SK-N-SH (cell line): ENCODE results near the gene ABHD6. TPM values are rescaled to one million over a fixed set of nuclear protein-coding genes. Genes with fewer than 3 reads are reported as not detected.

Source experiments
- CTCF ChIA-PET: fragments of 300-600, 350-600 bp; formaldehyde crosslinking; extraction: SDS; loops from one replicate; lab custom pipeline; 2021; lab: Yijun Ruan, JAX
- POLR2A ChIA-PET: fragments of 350-600 bp; sonication (Branson Sonifier 250); formaldehyde crosslinking; extraction: SDS; loops from one replicate; lab custom pipeline; 2020; ENCODE audit warnings: antibody characterized with exemption, inconsistent platforms; lab: Yijun Ruan, JAX
- DNase-seq: peaks from one replicate; pipeline ENCODE4 v3.0.0; 2012
- H2AFZ ChIP-seq: fragments of 200-600 bp; sonication (generic); 2 replicates; pipeline ENCODE4 v1.8.1; 2016; ENCODE audit warnings: antibody characterized with exemption, mild to moderate bottlenecking, low read depth
- H3F3A ChIP-seq: fragments of 200-600 bp; sonication (generic); replicated peaks from 2 replicates; pipeline ENCODE3; 2016; ENCODE audit warnings: antibody characterized with exemption, mild to moderate bottlenecking; ENCODE audit not compliant: insufficient read depth
- H3K27ac ChIP-seq, 2 experiments: fragments of 200-500 bp in 1 of 2; fragments of 200-600 bp in 1 of 2; sonication (Bioruptor generic) in 1 of 2; sonication (generic), shearing (Covaris generic) in 1 of 2; 2 replicates each; pipeline versions ENCODE4 v1.5.1 to v1.6.1; 2014 to 2016; ENCODE audit warnings: low read depth in 2 of 2, inconsistent platforms in 1 of 2, low read length in 1 of 2, mild to moderate bottlenecking in 1 of 2, mixed read lengths in 1 of 2
- H3K27me3 ChIP-seq: fragments of 200-600 bp; sonication (generic), shearing (Covaris generic); 2 replicates; pipeline ENCODE4 v1.6.1; 2016; ENCODE audit warnings: mixed run types; ENCODE audit not compliant: insufficient read depth
- H3K36me3 ChIP-seq, 2 experiments: fragments of 200-500 bp in 1 of 2; fragments of 200-600 bp in 1 of 2; sonication (Bioruptor generic) in 1 of 2; sonication (generic) in 1 of 2; replicated peaks in 1 of 2; 2 replicates each; pipeline versions ENCODE3 to v1.5.1; 2014 to 2016; ENCODE audit warnings: low read length in 1 of 2, mild to moderate bottlenecking in 1 of 2; ENCODE audit not compliant: insufficient read depth in 2 of 2, control insufficient read depth in 1 of 2
- H3K4me1 ChIP-seq, 2 experiments: fragments of 200-500 bp in 1 of 2; fragments of 200-600 bp in 1 of 2; sonication (Bioruptor generic) in 1 of 2; sonication (generic), shearing (Covaris generic) in 1 of 2; 2 replicates each; pipeline versions ENCODE4 v1.5.1 to v1.6.1; 2014 to 2016; ENCODE audit warnings: low read depth in 1 of 2, low read length in 1 of 2, mixed run types in 1 of 2; ENCODE audit not compliant: insufficient read depth in 2 of 2, control insufficient read depth in 1 of 2
- H3K4me2 ChIP-seq: fragments of 200-600 bp; sonication (generic), shearing (Covaris generic); 2 replicates; pipeline ENCODE4 v1.6.1; 2017; ENCODE audit warnings: mixed run types
- H3K4me3 ChIP-seq, 2 experiments: fragments of 200-500 bp in 1 of 2; fragments of 200-600 bp in 1 of 2; sonication (Bioruptor generic) in 1 of 2; sonication (generic), shearing (Covaris generic) in 1 of 2; 2 replicates each; pipeline versions ENCODE4 v1.5.1 to v1.8.1; 2014 to 2016; ENCODE audit warnings: low read depth in 2 of 2, inconsistent platforms in 1 of 2, low read length in 1 of 2, mild to moderate bottlenecking in 1 of 2, mixed read lengths in 1 of 2, moderate library complexity in 1 of 2
- H3K79me2 ChIP-seq: fragments of 200-600 bp; sonication (generic); 2 replicates; pipeline ENCODE4 v1.8.1; 2017; ENCODE audit warnings: mild to moderate bottlenecking; ENCODE audit not compliant: insufficient read depth
- H3K9ac ChIP-seq: fragments of 200-600 bp; sonication (generic); 2 replicates; pipeline ENCODE4 v1.6.1; 2017; ENCODE audit warnings: mixed run types
- H3K9me2 ChIP-seq: fragments of 200-600 bp; sonication (generic); 2 replicates; pipeline ENCODE4 v1.6.1; 2017; ENCODE audit warnings: mixed run types
- H3K9me3 ChIP-seq: fragments of 200-600 bp; sonication (generic); 2 replicates; pipeline ENCODE4 v1.6.1; 2017; ENCODE audit warnings: mixed run types, mild to moderate bottlenecking, moderate library complexity
- H4K20me1 ChIP-seq: fragments of 200-600 bp; sonication (generic); 2 replicates; pipeline ENCODE4 v1.6.1; 2017; ENCODE audit warnings: mild to moderate bottlenecking, mixed run types; ENCODE audit not compliant: insufficient read depth
- EZH2phosphoT487 ChIP-seq: fragments of 200-600 bp; sonication (generic); IDR thresholded peaks from 2 replicates; pipeline ENCODE4 v1.6.1; 2017; ENCODE audit warnings: low read depth, mixed run types, mild to moderate bottlenecking, antibody characterized with exemption, moderate library complexity, borderline replicate concordance
- JUND ChIP-seq: IDR thresholded peaks from 2 replicates; pipeline ENCODE4 v1.4.0; 2012
- MEF2A ChIP-seq: IDR thresholded peaks from 2 replicates; pipeline ENCODE4 v1.4.0; 2012; ENCODE audit warnings: low read depth, borderline replicate concordance
- NRF1 ChIP-seq: IDR thresholded peaks from 2 replicates; pipeline ENCODE4 v1.6.1; 2012; ENCODE audit warnings: low read depth, mild to moderate bottlenecking, low read length
- POLR2AphosphoS5 ChIP-seq: IDR thresholded peaks from 2 replicates; pipeline ENCODE4 v1.6.1; 2012; ENCODE audit warnings: low read depth, low read length
- RCOR1 ChIP-seq: fragments of 150-350 bp; IDR thresholded peaks from 2 replicates; pipeline ENCODE4 v1.6.1; 2017; ENCODE audit warnings: antibody characterized with exemption, low read length
- WGBS: methylation state at CpG from one replicate; pipeline ENCODE4 v1.1.6; 2017; ENCODE audit warnings: low lambda C conversion rate; 5-methylcytosine and 5-hydroxymethylcytosine counted together
- polyA plus RNA-seq, 3 experiments: library from polyadenylated mRNA; depleted of rRNA; stranded (reverse); fragments of >200 nt; gene quantifications; 2 replicates each; pipeline ENCODE4 v1.2.3, GENCODE V29; 2012
- TF ChIP-seq, protein P1 (sequence below): IDR thresholded peaks from 2 replicates; pipeline ENCODE4; 2012
- TF ChIP-seq, protein P2 (sequence below): IDR thresholded peaks from 2 replicates; pipeline ENCODE4 v1.4.0; 2012; ENCODE audit warnings: low read depth, borderline replicate concordance

Gene ABHD6
- polyA plus RNA-seq, 1 of the 3 experiments (the other 2 are of a cell fraction), result 10.7 TPM

DNA sequence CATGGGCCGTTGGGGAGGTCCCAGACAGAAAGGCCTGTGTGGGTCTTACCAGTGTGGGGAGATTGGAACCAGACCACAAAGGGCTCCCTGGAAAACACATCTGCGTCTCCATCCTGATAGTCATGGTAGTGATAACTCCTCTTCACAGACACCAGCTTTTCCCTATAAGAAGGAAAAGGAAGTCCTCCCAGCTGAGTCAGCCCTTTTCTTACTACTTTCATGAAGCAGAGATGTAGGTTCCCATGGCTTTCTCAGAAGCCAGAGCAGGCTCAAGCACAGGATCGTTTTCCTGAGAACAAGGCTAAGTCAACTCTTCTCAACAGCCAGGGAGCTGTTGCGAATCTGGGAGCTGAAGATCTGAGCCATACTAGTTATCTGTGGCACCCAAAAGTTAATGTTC lies 32.9 kb upstream of the ABHD6 start:
- no peak overlapping the region for H3K27ac ChIP-seq
- H2AFZ ChIP-seq, result no peak overlapping the region
- ChIA-PET POLR2A (interaction anchor here (0.7 kb wide), 1 partner anchor 299 kb away, joined by 3 read pairs; no protein-coding TSS in a partner anchor), CTCF (interaction anchor here (0.7 to 2.2 kb wide), 5 partner anchors 13 to 101 kb away, joined by 3 to 13 read pairs (median 11); partner anchors contain the start of genes HTD2 and RPP14)
- H3K27me3 ChIP-seq, result no peaks in the 10 kb centered on the region; the same call in 1 of the 2 replicates
- H3K79me2 ChIP-seq, result no peaks in the 10 kb centered on the region
- no peak overlapping the region for H3K4me3 ChIP-seq
- WGBS, result 74% methylated on average over 4 of the region's 4 CpGs
- H4K20me1 ChIP-seq, result no peaks in the 10 kb centered on the region
- H3K9me3 ChIP-seq, result no peaks in the 10 kb centered on the region
- no peak for TF ChIP-seq EZH2phosphoT487
- DNase-seq, result no peak
- no peaks in the 10 kb centered on the region for H3F3A ChIP-seq
- H3K36me3 ChIP-seq, result no peaks in the 10 kb centered on the region
- H3K4me2 ChIP-seq, result no peak overlapping the region
- no peaks in the 10 kb centered on the region for H3K9me2 ChIP-seq
- H3K4me1 ChIP-seq, result no peaks in the 10 kb centered on the region
- no peak overlapping the region for H3K9ac ChIP-seq

DNA sequence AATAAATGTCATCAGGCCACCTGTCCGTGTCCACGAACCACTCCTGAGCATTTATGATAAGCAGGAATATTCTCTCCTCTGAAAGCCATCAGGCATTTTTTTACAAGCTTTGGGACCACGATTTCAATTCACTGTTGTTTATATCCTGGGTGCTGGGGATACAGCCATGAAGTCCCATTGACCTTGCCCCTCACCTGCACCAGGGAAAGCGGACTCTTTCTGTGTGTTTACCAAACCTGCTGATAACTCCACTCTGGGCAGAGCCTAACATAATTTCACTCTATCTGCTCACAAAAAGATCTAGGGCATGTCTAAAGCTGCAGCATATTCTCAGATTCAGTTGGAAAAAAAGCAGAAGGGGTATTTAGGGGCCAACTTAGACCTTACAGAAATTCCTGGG lies 31.6 kb upstream of the ABHD6 start:
- H3F3A ChIP-seq, result no peaks in the 10 kb centered on the region
- no peak overlapping the region for H3K27ac ChIP-seq
- POLR2A ChIA-PET, result no interaction called here
- H3K9ac ChIP-seq, result no peak overlapping the region
- H2AFZ ChIP-seq, result no peak overlapping the region; the same call in 1 of the 2 replicates
- no peaks in the 10 kb centered on the region; the same call in 1 of the 2 replicates for H3K27me3 ChIP-seq
- no peaks in the 10 kb centered on the region for H4K20me1 ChIP-seq
- H3K9me2 ChIP-seq, result no peaks in the 10 kb centered on the region
- 62% methylated on average over 4 of the region's 4 CpGs for WGBS
- TF ChIP-seq, protein P1, sequence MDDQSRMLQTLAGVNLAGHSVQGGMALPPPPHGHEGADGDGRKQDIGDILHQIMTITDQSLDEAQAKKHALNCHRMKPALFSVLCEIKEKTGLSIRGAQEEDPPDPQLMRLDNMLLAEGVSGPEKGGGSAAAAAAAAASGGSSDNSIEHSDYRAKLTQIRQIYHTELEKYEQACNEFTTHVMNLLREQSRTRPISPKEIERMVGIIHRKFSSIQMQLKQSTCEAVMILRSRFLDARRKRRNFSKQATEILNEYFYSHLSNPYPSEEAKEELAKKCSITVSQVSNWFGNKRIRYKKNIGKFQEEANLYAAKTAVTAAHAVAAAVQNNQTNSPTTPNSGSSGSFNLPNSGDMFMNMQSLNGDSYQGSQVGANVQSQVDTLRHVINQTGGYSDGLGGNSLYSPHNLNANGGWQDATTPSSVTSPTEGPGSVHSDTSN, result no peak
- TF ChIP-seq POLR2AphosphoS5 (no peak), JUND (no peak), RCOR1 (no peak), NRF1 (no peak), MEF2A (no peak)
- TF ChIP-seq, protein P2, sequence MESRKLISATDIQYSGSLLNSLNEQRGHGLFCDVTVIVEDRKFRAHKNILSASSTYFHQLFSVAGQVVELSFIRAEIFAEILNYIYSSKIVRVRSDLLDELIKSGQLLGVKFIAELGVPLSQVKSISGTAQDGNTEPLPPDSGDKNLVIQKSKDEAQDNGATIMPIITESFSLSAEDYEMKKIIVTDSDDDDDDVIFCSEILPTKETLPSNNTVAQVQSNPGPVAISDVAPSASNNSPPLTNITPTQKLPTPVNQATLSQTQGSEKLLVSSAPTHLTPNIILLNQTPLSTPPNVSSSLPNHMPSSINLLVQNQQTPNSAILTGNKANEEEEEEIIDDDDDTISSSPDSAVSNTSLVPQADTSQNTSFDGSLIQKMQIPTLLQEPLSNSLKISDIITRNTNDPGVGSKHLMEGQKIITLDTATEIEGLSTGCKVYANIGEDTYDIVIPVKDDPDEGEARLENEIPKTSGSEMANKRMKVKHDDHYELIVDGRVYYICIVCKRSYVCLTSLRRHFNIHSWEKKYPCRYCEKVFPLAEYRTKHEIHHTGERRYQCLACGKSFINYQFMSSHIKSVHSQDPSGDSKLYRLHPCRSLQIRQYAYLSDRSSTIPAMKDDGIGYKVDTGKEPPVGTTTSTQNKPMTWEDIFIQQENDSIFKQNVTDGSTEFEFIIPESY, result no peak
- H3K79me2 ChIP-seq, result no peaks in the 10 kb centered on the region
- H3K4me1 ChIP-seq, result no peaks in the 10 kb centered on the region
- no peak overlapping the region for H3K4me2 ChIP-seq
- no peaks in the 10 kb centered on the region for H3K36me3 ChIP-seq
- H3K4me3 ChIP-seq, result no peak overlapping the region
- CTCF ChIA-PET, result interaction anchor here (0.8 to 2.2 kb wide), 3 partner anchors 11 to 101 kb away, joined by 3 to 13 read pairs (median 11); no protein-coding TSS in a partner anchor
- no peak for DNase-seq
- no peaks in the 10 kb centered on the region for H3K9me3 ChIP-seq
